H1 (cell line): ENCODE data around the gene ANXA2. TPM values are rescaled to one million over a fixed set of nuclear protein-coding genes. Genes with fewer than 3 reads are reported as not detected.

ENCODE experiments used
- CTCF ChIA-PET: fragments of 300-600 bp; sonication (Branson Sonifier 250); formaldehyde crosslinking; loops from one replicate; lab custom pipeline; 2021; ENCODE audit not compliant: partially characterized antibody; lab: Charles Lee
- POLR2A ChIA-PET: fragments of 300-600 bp; sonication (Branson Sonifier 250); formaldehyde crosslinking; loops from one replicate; lab custom pipeline; 2021; ENCODE audit warnings: inconsistent platforms; ENCODE audit not compliant: partially characterized antibody; lab: Charles Lee
- DNase-seq, 2 experiments: peaks; one replicate each; pipeline versions ENCODE4 v3.0.0 to v3.0.0-alpha.2; 2010 to 2022; ENCODE audit warnings: low spot score in 2 of 2, low read depth in 1 of 2, mixed read lengths in 1 of 2
- FAIRE-seq: peaks from 2 replicates; lab custom pipeline; 2011; peaks lifted over from hg19 to GRCh38; lab: Jason Lieb, UNC
- H2AFZ ChIP-seq: 2 replicates; pipeline ENCODE4 v1.8.1; 2012; ENCODE audit warnings: low read length, inconsistent platforms
- H2AK5ac ChIP-seq: 2 replicates; pipeline ENCODE4 v1.6.1; 2013; ENCODE audit warnings: low read depth, low read length
- H2BK120ac ChIP-seq: replicated peaks from 2 replicates; pipeline ENCODE3; 2013; ENCODE audit warnings: low read depth, low read length, inconsistent platforms
- H2BK12ac ChIP-seq: 2 replicates; pipeline ENCODE4 v1.6.1; 2013; ENCODE audit warnings: low read depth, low read length
- H2BK15ac ChIP-seq: 2 replicates; pipeline ENCODE4 v1.6.1; 2013; ENCODE audit warnings: low read length
- H2BK20ac ChIP-seq: 2 replicates; pipeline ENCODE4 v1.6.1; 2013; ENCODE audit warnings: low read length
- H2BK5ac ChIP-seq: 2 replicates; pipeline ENCODE4 v1.6.1; 2013; ENCODE audit warnings: low read depth, low read length
- H3K14ac ChIP-seq: 2 replicates; pipeline ENCODE4 v1.6.1; 2013; ENCODE audit warnings: inconsistent platforms; ENCODE audit not compliant: insufficient read length
- H3K18ac ChIP-seq: 2 replicates; pipeline ENCODE4 v1.6.1; 2013; ENCODE audit warnings: low read length; ENCODE audit errors: extremely low read depth
- H3K23ac ChIP-seq: 2 replicates; pipeline ENCODE4 v1.6.1; 2013; ENCODE audit warnings: inconsistent platforms; ENCODE audit not compliant: insufficient read length
- H3K23me2 ChIP-seq: 2 replicates; pipeline ENCODE4 v1.6.1; 2013; ENCODE audit warnings: low read depth, low read length
- H3K27ac ChIP-seq: 2 replicates; pipeline ENCODE4 v1.6.1; 2011; ENCODE audit warnings: low read depth, low read length, inconsistent platforms
- H3K27me3 ChIP-seq, 4 experiments: replicated peaks in 1 of 4; 1 replicate in 1 of 4; 2 replicates in 3 of 4; pipeline versions ENCODE4 v1.6.1 to v1.8.1; 2011 to 2013; ENCODE audit warnings: low read length in 3 of 4, mild to moderate bottlenecking in 3 of 4, inconsistent platforms in 2 of 4, mixed read lengths in 2 of 4, moderate library complexity in 1 of 4; ENCODE audit not compliant: control insufficient read depth in 3 of 4, insufficient read depth in 3 of 4; ENCODE audit errors: extremely low read depth in 1 of 4
- H3K36me3 ChIP-seq, 4 experiments: 2 replicates each; pipeline versions ENCODE4 v1.6.1 to v1.8.1; 2011 to 2013; ENCODE audit warnings: mild to moderate bottlenecking in 4 of 4, low read length in 3 of 4, moderate library complexity in 2 of 4, control low read depth in 1 of 4, inconsistent platforms in 1 of 4; ENCODE audit not compliant: insufficient read depth in 4 of 4, control insufficient read depth in 2 of 4
- H3K4ac ChIP-seq: replicated peaks from 2 replicates; pipeline ENCODE3; 2013; ENCODE audit warnings: low read length, low read depth, mixed read lengths, inconsistent platforms; ENCODE audit not compliant: insufficient read length
- H3K4me1 ChIP-seq, 4 experiments: replicated peaks in 1 of 4; 1 replicate in 1 of 4; 2 replicates in 3 of 4; pipeline versions ENCODE4 v1.6.1 to v1.8.1; 2011 to 2013; ENCODE audit warnings: low read length in 3 of 4, inconsistent platforms in 2 of 4, mixed read lengths in 1 of 4; ENCODE audit not compliant: insufficient read depth in 4 of 4, control insufficient read depth in 3 of 4
- H3K4me2 ChIP-seq, 2 experiments: 2 replicates each; pipeline versions ENCODE4 v1.6.1 to v1.8.1; 2011 to 2013; ENCODE audit warnings: low read depth in 2 of 2, low read length in 2 of 2, control low read depth in 1 of 2, inconsistent platforms in 1 of 2, mild to moderate bottlenecking in 1 of 2; ENCODE audit not compliant: insufficient read depth in 1 of 2
- H3K4me3 ChIP-seq, 4 experiments: fragments of 200-600, 300-600 bp in 1 of 4; sonication (generic), shearing (Covaris generic), sonication (Bioruptor Twin) in 1 of 4; 2 replicates each; pipeline versions ENCODE4 v1.5.1 to v1.8.1; 2011 to 2016; ENCODE audit warnings: low read length in 4 of 4, low read depth in 3 of 4, control low read depth in 2 of 4, inconsistent platforms in 2 of 4, mild to moderate bottlenecking in 2 of 4, mixed read lengths in 1 of 4, moderate library complexity in 1 of 4; ENCODE audit not compliant: insufficient read depth in 2 of 4; ENCODE audit errors: extremely low read depth in 1 of 4
- H3K56ac ChIP-seq: replicated peaks from 2 replicates; pipeline ENCODE3; 2013; ENCODE audit warnings: low read depth, mild to moderate bottlenecking, mixed read lengths, low read length, inconsistent platforms; ENCODE audit not compliant: insufficient read length
- H3K79me1 ChIP-seq: 2 replicates; pipeline ENCODE4 v1.6.1; 2013; ENCODE audit warnings: low read depth, low read length, control low read depth
- H3K79me2 ChIP-seq, 2 experiments: 2 replicates each; pipeline versions ENCODE4 v1.6.1 to v1.8.1; 2012 to 2013; ENCODE audit warnings: low read length in 2 of 2, mild to moderate bottlenecking in 2 of 2, inconsistent platforms in 1 of 2; ENCODE audit not compliant: insufficient read depth in 2 of 2, control insufficient read depth in 1 of 2
- H3K9ac ChIP-seq, 4 experiments: replicated peaks in 1 of 4; 1 replicate in 1 of 4; 2 replicates in 3 of 4; pipeline versions ENCODE4 v1.6.1 to v1.8.1; 2011 to 2013; ENCODE audit warnings: low read depth in 3 of 4, low read length in 3 of 4, control low read depth in 2 of 4, mild to moderate bottlenecking in 2 of 4, moderate library complexity in 2 of 4, inconsistent platforms in 1 of 4; ENCODE audit errors: extremely low read depth in 1 of 4
- H3K9me3 ChIP-seq, 2 experiments: 2 replicates each; pipeline versions ENCODE4 v1.6.1 to v1.8.1; 2012 to 2013; ENCODE audit warnings: mild to moderate bottlenecking in 2 of 2, moderate library complexity in 2 of 2, control low read depth in 1 of 2, inconsistent platforms in 1 of 2, low read depth in 1 of 2, low read length in 1 of 2, mixed read lengths in 1 of 2; ENCODE audit not compliant: insufficient read depth in 2 of 2
- H4K20me1 ChIP-seq, 2 experiments: replicated peaks in 1 of 2; 2 replicates each; pipeline versions ENCODE3 to v1.8.1; 2011 to 2013; ENCODE audit warnings: inconsistent platforms in 2 of 2, low read length in 2 of 2, mild to moderate bottlenecking in 1 of 2; ENCODE audit not compliant: insufficient read depth in 2 of 2, control insufficient read depth in 1 of 2
- H4K5ac ChIP-seq: 2 replicates; pipeline ENCODE4 v1.6.1; 2013; ENCODE audit warnings: low read length, low read depth, mixed read lengths, inconsistent platforms; ENCODE audit not compliant: insufficient read length
- H4K8ac ChIP-seq: 2 replicates; pipeline ENCODE4 v1.8.0; 2013; ENCODE audit warnings: mild to moderate bottlenecking, moderate library complexity, low read length, inconsistent platforms; ENCODE audit not compliant: insufficient read depth; ENCODE audit errors: extremely low read depth
- H4K91ac ChIP-seq: replicated peaks from 2 replicates; pipeline ENCODE3; 2013; ENCODE audit warnings: low read length, mixed read lengths, inconsistent platforms; ENCODE audit not compliant: insufficient read length
- WGBS, 2 experiments: shearing (Covaris generic) in 1 of 2; methylation state at CpG; one replicate each; pipeline versions ENCODE4 v1.1.6 to v1.1.7; 2013 to 2015; ENCODE audit warnings: low lambda C conversion rate in 2 of 2, mixed read lengths in 2 of 2, inconsistent platforms in 1 of 2, low coverage in 1 of 2, missing lambda C conversion rate in 1 of 2; ENCODE audit not compliant: insufficient replicate concordance in 2 of 2, insufficient coverage in 1 of 2, insufficient read length in 1 of 2; ENCODE audit errors: extremely low coverage in 1 of 2, missing lambda C conversion rate in 1 of 2; 5-methylcytosine and 5-hydroxymethylcytosine counted together
- polyA plus RNA-seq, 7 experiments: library from polyadenylated mRNA; depleted of rRNA in 3 of 7; stranded (reverse) in 5 of 7; unstranded in 2 of 7; fragments of >200 nt in 5 of 7; fragments of 200-250 nt in 2 of 7; gene quantifications; 1 replicate in 5 of 7; 2 replicates in 1 of 7; 4 replicates in 1 of 7; pipeline versions ENCODE4 v1.2.1 to v1.2.3, GENCODE V29; 2011 to 2013; ENCODE audit warnings: missing spikeins in 2 of 7, mixed read lengths in 2 of 7
- total RNA-seq: library from RNA; stranded (reverse); fragmentation: NEBNext Ultra II Directional; extraction: Animal tissue kit (Norgen Biotek cat#: 25700); gene quantifications from 2 replicates; pipeline ENCODE4 v1.2.1, GENCODE V29; 2021

Gene ANXA2
- total and polyA plus RNA-seq, 2 of the 8 experiments (the other 6 are each of a cell fraction or from before 2014, with no cell fraction given): 178 to 217 TPM

DNA sequence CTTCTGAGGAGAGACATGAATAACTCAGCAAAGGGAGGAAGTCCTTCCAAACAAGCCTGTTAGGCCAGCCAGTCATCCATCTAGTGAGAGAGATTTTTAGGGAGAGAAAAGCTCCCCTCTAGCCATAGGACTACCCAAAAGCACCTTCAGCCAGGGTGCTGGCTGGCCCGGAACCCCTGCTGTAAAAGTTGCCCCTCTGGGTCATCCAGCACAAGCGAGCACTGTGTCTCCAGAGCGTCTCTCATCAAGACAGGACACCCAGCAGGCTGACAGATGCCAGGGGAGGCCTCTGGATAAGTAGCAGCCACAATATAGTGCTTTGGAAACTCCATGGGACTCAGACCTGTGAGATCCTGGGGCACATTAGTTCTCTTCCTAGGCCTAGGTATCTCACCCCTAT lies 24.5 kb downstream of the ANXA2 start:
- H2BK5ac ChIP-seq: no peak overlapping the region
- no peaks in the 10 kb centered on the region for H3K27me3 ChIP-seq
- H3K79me1 ChIP-seq: peaks cover 3% of the 10 kb centered on the region; the same call in 1 of the 2 replicates
- H4K20me1 ChIP-seq: peaks cover 0 to 1% of the 10 kb centered on the region in 2 experiments
- H3K4me2 ChIP-seq: no peak overlapping the region
- H2BK12ac ChIP-seq: no peak overlapping the region
- no peak overlapping the region for H2BK120ac ChIP-seq
- H3K27ac ChIP-seq: no peak overlapping the region
- no peaks in the 10 kb centered on the region for H3K9me3 ChIP-seq
- H3K4me1 ChIP-seq: peaks cover 2 to 8% (median 5%) of the 10 kb centered on the region in 4 experiments; a peak in 6 of 7 replicates
- FAIRE-seq: no peak
- H3K18ac ChIP-seq: no peak overlapping the region
- H3K23me2 ChIP-seq: no peaks in the 10 kb centered on the region
- CTCF ChIA-PET: interaction anchor here (0.6 to 5.2 kb wide), 5 partner anchors 10 to 404 kb away, joined by 4 to 38 read pairs (median 5); no protein-coding TSS in a partner anchor
- no peak overlapping the region for H3K56ac ChIP-seq
- H2BK15ac ChIP-seq: no peak overlapping the region
- no peak overlapping the region for H3K14ac ChIP-seq
- H3K23ac ChIP-seq: no peak overlapping the region
- H2AFZ ChIP-seq: no peak overlapping the region
- H3K36me3 ChIP-seq: peaks cover 0 to 10% (median 0%) of the 10 kb centered on the region in 4 experiments; a peak in 3 of 8 replicates
- H3K79me2 ChIP-seq: no peaks in the 10 kb centered on the region
- no peak overlapping the region for H3K9ac ChIP-seq
- no peak overlapping the region for H3K4ac ChIP-seq
- WGBS, 2 experiments: 89% methylated on average over 3 of the region's 3 CpGs; no CpG with 5 or more reads in 1 of the 2 experiments
- H2BK20ac ChIP-seq: no peak overlapping the region
- no peak overlapping the region for H3K4me3 ChIP-seq
- POLR2A ChIA-PET: interaction anchor here (0.9 to 1.5 kb wide), 3 partner anchors 10 to 25 kb away, joined by 3 to 5 read pairs (median 3); partner anchors contain the start of gene ANXA2
- H4K8ac ChIP-seq: no peak overlapping the region
- no peak overlapping the region for H4K5ac ChIP-seq
- DNase-seq: no peak
- H4K91ac ChIP-seq: no peak overlapping the region
- H2AK5ac ChIP-seq: no peak overlapping the region
